HG02678 (cell line): Measurements from ENCODE around the gene MYCT1.
"Not testable (repeated sequence)": the region's sequence is repeated elsewhere in the genome, so short reads cannot be mapped to it uniquely, and the experiment has no call there.

Source experiments
- ATAC-seq: cut with Tn5 transposase; IDR thresholded peaks from one replicate; pipeline ENCODE4 v1.9.1; 2021; ENCODE audit warnings: mild to moderate bottlenecking, moderate library complexity; ENCODE audit not compliant: unreplicated experiment

Gene MYCT1, protein sequence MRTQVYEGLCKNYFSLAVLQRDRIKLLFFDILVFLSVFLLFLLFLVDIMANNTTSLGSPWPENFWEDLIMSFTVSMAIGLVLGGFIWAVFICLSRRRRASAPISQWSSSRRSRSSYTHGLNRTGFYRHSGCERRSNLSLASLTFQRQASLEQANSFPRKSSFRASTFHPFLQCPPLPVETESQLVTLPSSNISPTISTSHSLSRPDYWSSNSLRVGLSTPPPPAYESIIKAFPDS

DNA sequence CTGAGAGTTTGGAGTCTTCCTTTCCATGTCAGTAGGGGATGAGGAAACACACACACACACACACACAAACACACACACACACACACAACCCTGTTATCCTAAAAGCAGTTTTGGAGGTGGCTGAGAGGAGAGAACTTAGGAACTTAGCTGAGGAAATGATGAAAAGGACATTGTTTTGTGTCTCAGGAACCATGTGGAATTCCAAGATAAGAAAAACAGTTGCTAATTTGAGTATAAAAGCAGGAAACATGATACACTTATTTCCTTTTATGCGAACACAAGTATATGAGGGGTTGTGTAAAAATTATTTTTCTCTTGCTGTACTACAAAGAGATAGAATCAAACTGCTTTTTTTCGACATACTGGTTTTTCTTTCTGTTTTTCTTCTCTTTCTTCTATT, at the start of gene MYCT1:
Gene MYCT1, plus strand, starts transcription at position 264 of the 400 bp plus-strand sequence. Its CDS starts 6 bp downstream, at position 270.
- ATAC-seq: no peak

DNA sequence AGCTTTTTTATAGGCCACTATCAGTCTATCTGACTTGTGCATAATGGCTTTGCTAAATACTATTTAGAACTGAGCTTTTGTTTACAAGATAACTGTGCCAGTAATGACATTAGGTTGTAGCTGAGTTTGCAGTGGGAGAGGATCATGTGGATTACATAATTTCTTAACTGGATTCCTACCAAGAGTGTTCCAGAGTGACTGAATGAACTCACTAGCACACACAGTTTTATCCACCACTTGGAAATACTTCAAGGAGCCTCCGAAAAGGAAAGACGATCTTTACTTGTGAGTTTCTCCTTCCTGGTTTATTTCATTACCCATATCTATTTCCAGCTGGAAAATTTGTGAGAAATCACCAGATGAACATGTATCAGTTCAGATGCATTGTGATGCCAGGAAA, 49.6 kb upstream of the MYCT1 start:
- no peak for ATAC-seq

DNA sequence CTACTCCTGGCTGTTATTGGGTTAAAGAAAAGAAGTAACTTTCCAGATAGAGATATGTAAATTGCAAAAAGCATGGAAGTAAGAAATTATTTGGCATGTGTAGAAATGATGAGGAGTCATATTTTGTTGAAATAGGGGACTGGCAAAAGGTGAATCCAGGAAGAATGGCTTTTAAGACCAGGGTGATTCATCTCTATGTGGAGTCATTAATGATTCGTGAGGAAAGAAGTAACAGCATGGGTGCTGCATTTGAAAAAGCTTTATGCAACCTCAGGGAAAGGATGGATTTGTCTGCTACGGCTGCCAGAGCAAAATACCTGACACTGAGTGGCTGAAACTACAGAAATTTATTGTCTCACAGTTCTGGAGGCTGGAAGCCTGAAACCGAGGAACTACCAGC, 45.7 kb upstream of the MYCT1 start:
- no peak for ATAC-seq

DNA sequence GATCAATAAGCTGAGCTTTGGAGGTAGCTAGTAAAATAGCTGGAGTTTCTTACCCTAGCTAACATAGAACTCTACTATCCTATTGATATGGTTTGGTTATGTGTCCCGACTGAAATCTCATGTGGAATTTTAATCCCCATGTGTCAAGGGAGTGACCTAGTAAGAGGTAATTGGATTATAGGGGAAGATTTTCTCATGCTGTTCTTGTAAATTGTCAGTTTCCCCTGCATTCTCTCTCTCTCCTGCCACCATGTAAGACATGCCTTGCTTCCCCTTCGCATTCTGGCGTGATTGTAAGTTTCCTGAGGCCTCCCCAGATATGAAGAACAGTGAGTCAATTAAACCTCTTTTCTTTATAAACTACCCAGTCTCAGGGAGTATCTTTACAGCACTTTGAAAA, 35.9 kb upstream of the MYCT1 start:
- ATAC-seq: no peak

DNA sequence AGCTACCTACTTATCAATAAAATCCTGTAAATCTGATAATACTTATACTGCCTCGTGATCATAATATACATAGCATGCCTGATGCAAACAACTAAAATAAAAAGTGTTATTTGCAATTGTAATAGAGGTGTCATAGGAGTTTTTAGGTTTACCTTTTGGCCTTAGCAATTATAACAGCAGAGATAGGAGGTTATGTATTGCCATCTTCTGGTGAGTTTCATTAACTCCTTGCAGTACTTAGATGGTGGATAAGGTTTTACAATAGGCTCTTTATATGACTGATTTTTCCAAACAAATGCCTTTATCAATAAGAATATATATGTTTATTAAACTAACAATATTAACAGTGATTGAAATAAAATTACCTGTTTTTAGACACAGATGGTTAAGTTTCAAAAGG, 27.8 kb upstream of the MYCT1 start:
- ATAC-seq: no peak

DNA sequence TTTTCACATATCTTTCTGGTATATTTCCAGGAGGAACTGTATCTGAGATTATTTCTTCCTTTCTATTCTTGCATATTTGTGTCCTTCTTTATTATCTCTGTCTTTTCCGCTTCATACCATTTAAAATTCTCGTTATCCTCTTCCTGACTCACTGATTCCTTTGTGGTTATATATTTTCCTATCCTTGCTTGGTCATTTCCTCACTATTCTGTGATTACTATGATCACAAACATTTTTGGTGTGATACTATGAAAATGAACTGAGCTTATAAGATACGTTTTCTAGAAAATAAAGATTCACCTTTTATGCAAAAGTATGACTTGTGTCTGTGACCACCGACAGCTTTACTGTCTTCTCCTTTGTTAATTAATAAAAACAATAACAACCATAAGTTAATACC, 26.5 kb upstream of the MYCT1 start:
- ATAC-seq: no peak

DNA sequence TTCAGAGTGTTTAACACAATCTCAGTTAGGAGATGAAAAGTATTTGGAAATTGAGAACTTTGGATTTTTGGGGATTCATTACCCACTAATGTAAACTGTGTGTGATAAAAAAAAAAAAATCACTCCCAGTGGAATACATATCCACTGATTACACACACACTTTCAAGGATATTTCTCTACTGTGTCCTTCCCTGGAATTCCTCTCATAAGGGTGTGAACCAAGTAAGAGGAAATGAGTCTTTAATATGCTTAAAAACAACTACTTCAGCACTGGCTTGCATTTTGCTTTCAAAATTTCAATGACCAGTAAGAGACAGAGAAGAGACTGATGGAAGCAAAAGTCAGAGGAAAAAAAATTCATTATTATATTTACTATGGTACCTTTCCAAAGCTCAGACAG, 24.5 kb upstream of the MYCT1 start:
- no peak for ATAC-seq

DNA sequence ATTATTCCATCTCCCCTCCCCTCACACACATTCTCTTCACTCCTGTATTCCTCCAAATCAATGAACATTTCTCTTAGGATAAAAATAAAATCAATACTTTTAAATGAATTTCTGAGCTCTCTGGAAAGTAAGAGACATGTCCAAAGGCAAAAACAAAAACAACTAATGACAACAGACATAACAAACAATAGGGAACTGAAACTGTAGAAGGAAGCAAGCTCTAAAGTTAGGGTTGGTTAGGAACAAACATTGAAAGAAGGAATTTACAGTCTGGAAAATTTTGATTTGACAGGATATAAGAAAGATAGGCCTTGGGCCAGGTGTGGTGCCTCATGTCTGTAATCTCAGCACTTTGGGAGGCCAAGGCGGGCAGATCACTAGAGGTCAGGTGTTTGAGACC, 17.5 kb upstream of the MYCT1 start:
- ATAC-seq: no peak

DNA sequence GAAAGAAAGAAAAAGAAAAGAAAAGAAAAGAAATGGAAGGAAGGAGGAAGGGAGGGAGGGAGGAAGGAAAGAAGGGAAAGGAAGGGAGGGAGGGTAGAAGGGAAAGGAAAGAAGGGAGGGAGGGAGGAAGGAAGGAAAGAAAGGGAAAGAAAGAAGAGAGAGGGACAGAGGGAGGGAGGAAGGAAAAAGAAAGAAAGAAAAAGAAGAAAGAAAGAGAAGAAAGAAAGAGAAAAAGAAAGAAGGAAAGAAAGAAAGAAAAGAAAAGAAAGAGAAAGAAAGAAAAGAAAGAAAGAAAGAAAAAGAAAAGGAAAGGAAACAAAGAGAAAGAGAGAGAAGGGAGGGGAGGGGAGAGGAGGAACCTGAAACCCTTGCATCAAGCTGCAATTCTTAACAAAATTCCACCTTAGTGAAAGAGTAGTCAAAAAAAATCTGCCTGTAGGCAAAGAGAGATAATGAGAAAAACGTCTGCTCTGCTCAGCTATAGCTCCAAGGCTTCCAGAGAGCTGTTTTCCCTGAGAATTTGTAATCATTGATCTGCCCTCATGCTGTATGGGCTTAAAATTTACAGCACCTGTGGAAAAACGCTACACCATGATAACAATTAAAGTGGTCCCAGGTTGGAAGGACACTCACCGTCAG, 16.7 kb upstream of the MYCT1 start:
- ATAC-seq: no peak

DNA sequence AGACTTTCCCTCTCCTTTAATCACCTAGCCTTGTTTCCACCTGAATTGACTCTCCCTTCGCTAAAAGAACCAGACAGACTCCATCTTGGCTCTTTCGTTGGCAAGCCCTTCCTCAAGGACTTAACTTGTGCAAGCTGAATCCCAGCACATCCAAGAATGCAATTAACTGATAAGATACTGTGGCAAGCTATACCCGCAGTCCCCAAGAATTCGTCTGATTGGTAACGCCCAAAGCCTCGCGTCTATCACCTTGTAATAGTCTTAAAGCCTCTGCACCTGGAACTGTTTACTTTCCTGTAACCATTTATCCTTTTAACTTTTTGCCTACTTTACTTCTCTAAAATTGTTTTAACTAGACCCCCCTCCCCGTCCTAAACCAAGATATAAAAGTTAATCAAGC, 15.6 kb upstream of the MYCT1 start:
- no peak for ATAC-seq

DNA sequence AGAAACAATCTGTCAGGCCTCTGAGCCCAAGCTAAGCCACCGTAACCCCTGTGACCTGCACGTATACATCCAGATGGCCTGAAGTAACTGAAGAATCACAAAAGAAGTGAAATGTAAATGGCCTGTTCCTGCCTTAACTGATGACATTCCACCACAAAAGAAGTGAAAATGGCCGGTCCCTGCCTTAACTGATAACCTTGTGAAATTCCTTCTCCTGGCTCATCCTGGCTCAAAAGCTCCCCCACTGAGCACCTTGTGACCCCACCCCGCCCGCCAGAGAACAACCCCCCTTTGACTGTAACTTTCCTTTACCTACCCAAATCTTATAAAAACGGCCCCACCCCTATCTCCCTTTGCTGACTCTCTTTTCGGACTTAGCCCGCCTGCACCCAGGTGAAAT, 14.8 kb upstream of the MYCT1 start:
- not testable (repeated sequence) for ATAC-seq

DNA sequence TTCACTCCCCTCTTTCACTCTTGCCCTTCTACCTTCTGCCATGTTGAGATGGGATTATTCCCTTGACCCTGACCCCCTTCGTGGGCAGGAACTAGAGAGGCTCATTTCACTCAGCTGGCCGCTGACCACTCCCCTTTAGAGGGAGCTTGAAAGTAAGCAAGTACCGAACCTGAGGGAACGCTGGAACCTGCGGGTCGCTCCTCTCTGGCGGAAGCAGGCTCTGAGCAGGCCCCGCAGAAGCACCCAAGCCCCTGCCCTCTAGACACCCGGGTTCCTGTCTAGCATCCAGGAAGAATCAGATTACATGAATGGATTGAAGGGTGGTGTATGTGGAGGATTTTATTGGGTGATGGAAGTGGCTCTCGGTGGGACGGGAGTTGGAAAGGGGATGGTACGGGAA, 11.9 kb upstream of the MYCT1 start:
- no peak for ATAC-seq

DNA sequence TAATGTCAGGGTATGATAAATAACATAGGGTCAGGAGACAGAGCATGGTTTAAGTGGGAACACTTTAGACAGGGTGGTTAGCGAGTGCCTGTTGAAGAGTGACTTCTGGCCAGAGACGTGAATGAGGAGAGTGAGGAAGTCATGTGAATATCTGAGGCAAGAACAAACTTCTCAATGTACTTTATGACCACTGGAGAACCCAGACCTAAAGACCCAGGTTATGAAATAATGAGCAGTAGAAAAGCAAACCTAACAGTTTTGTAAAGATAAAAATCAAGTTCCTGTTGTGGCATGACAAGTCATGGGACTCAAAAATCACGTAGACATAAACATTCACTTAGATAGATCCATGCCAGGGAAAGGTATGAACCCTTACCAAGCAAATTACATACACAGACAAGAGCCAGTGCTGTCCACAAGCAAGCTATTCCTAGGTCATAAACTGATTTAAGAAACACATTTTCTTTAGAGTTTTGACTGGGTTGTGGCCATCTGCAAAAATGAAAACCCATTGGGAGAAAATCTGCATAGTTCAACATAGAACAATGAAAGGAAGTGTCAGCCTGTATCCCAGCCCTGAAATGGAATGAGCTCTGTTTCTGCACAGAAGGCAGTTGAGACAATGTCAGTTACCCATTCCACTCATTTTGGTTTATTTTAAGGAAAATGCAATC, 2.2 kb upstream of the MYCT1 start:
- ATAC-seq: no peak

DNA sequence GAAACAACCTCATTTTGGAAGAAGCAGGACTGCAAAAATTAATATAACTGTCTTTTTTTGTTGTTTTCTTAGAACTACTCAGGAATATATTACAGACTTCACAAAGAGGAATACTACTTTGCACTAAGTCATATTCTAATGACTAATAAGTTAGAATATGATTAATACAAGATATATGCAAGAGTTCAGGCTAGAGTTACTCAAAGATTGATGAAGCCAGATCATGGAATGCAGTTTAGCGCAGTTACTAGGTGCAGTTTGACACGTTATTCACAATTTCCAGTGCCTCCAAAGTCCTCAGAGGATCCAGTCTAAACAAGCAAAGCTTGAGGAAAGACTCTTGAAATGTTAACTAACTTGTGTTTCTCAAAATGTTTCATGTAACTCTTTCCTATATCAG, 1.2 kb upstream of the MYCT1 start:
- ATAC-seq: no peak

DNA sequence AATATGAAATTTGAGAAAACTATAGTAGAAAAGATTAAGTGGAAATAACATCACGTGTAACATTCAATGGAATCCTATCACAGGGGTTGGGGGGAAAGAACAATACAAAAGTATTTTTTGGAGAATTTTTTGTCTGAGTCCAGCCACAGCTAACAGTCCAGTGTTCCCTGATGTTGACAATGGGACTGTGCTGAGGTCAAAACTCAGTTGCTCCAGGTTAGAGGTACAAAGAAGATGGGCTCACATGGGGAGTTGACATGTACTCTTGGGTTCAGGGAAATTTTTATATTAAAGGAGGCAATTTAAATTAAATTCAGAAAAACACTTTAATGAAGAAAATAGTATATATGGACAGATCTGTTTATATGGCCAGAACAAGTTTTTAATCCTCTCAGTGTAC, 995 bp downstream of the MYCT1 start:
- ATAC-seq: no peak

DNA sequence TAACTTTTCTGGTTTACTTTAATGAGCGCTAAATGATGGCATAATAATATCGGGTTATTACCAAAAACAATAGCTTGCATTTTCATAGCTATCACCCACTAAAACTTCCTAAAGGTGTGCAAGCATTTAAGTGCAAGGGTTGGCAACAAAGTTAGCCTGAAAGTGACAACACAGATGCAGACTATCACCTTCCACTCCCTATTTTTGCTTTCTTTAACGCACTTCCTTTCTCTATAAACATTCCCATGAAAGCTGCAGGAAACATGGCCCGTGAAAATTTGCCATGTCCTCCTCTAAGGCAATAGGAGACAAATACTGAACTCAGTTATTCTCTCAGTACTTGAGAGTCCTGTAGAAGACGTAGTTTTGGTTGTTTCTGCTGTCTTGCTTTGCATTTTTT, 2.7 kb downstream of the MYCT1 start:
- ATAC-seq: no peak

DNA sequence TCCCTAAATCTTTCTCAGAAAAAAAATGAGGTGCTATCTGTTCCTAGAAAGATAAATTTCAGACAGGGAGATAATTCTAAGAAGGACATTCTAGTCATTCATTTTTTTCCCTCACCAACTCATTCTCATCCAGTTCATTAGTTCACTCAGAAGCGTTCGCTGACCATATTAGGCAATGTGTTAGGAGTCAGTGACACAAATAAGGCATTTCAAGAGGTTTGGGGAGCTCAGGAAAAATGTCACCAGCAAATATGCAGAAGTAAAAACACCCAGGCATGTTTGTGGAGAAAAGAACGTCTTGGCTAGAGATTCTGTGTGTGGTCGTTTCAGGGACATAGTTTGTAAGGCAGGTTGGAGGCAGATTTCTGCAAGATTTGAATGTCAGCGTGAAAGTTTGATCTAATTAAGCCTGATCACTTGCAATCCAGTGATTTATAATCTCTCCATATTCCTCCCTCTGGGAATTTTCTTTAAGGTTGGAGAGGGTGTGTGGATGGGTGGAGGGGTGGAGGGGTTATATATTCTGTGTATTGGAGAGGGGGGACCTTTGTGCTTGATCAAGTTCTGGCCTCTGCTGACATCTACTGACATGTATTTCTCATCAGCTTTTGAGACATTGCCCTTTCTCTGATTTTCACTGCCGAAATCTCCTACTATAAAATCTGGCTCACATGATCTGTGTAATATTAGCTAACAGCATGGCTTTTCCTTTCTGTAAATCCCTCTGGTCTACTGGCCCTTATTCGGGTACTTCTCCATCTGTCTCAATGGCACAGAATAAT, 3.6 kb downstream of the MYCT1 start:
- ATAC-seq: no peak

DNA sequence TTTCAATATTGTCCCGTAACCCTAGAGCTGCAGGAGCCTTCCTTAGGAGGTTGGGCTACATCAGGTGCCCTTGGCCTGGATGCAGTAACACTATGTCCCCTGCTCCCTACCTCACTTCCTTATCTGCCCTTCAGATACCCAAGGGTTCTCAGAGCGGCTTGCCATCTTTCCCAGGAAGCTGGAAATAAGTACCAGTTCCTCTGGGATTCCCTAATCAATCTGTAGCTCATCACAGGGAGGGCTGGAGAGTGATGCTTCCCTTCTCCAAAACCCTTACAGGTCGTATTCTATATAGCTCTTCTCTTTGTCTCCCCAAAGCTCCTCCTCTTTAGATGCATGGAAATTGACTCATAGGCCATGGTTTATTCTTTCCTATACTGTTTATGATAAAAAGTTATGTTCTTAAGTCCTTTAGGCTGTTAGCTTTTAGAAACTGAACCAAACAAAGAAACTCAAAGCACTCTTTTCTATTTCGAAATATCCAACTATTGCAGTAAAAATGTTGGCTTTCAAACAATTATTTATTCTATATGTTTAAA, 4.2 kb downstream of the MYCT1 start:
- ATAC-seq: no peak

DNA sequence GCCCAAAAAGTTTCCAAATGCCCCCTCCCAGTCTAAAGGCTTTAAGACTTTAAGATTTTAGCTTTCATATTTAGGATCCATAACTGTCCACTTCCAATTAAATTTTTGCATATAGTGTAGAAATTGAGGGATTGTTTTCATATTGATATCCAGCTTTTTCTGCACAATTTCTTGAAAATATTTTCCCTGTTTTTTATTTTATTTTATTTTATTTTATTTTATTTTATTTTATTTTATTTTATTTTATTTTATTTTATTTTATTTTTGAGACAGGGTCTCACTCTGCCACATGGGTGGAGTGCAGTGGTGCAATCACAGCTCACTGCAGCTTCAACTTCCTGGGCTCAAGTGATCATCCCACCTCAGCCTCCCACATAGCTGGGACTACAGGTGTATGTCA, 6.1 kb downstream of the MYCT1 start:
- ATAC-seq: not testable (repeated sequence)

DNA sequence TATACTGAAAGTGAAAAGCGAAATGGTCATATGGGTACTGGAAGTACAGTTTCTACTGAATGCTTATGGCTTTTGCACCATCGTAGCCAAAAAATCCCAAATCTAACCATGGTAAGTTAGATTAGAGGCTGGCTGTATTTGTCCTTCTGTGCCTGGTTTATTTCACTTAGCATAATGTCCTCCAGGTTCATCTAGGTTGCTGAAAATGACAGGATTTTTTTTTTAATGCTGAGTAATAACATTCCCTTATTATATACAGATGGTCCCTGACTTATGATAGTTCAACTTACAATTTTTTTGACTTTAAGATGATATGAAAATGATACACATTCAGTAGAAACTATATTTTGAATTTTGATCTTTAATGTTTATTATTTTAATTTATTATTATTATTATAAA, 7.6 kb downstream of the MYCT1 start:
- ATAC-seq: no peak

DNA sequence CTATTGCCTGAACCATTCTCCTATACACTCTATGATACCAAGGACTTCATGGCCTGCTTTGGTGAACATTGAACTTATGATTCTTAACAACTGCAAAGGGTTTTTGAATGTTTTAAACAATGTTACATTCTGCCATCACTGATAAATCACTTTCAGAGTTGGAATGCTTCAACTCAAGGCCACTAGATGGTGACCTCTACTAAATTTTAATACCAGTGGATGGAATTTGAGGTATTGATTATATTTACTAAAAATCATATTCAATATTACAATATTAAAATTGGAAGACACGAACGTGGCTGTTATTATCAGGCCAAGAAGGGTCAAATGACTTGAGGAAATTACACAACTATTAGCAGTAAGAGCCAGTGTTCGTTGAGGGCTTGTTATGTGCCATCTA, 18.6 kb downstream of the MYCT1 start:
- ATAC-seq: no peak
